GM20431 (cell line): ENCODE measurements around the gene DOHH.
"Not testable (repeated sequence)": the region's sequence is repeated elsewhere in the genome, so short reads cannot be mapped to it uniquely, and the experiment has no call there.

Source experiments
- in situ Hi-C: fragments of 300-500 bp; cut with MseI, MboI; formaldehyde crosslinking; loops from one replicate; pipeline ENCODE4 v1.15.0; 2020; ENCODE audit warnings: low sequenced_read_pairs; ENCODE audit not compliant: unreplicated experiment

Gene DOHH

GRCh38 chr19:3521104-3521445, 20.6 kb upstream of the DOHH start:
- in situ Hi-C loops = no loop called here

GRCh38 chr19:3520166-3521103, 20.0 kb upstream of the DOHH start:
- in situ Hi-C loops = no loop called here

- in situ Hi-C loops = no loop called here
Observed at GRCh38 chr19:3519126-3519525, 18.7 kb upstream of the DOHH start.

GRCh38 chr19:3518659-3519058, 18.2 kb upstream of the DOHH start:
- in situ Hi-C loops = no loop called here

- in situ Hi-C loops = no loop called here
Observed at GRCh38 chr19:3518255-3518654, 17.8 kb upstream of the DOHH start.

- in situ Hi-C loops = no loop called here
Observed at GRCh38 chr19:3517638-3518037, 17.2 kb upstream of the DOHH start.

GRCh38 chr19:3516675-3517207, 16.3 kb upstream of the DOHH start:
- in situ Hi-C loops = no loop called here

GRCh38 chr19:3515891-3516422, 15.5 kb upstream of the DOHH start:
- in situ Hi-C loops = no loop called here

- in situ Hi-C loops = no loop called here
Observed at GRCh38 chr19:3514930-3515329, 14.5 kb upstream of the DOHH start.

GRCh38 chr19:3513229-3514140, 13.0 kb upstream of the DOHH start:
- in situ Hi-C loops = no loop called here

GRCh38 chr19:3512562-3513228, 12.2 kb upstream of the DOHH start:
- in situ Hi-C loops = no loop called here

GRCh38 chr19:3511506-3512251, 11.2 kb upstream of the DOHH start:
- in situ Hi-C loops = no loop called here

- in situ Hi-C loops = no loop called here
Observed at GRCh38 chr19:3510727-3511126, 10.3 kb upstream of the DOHH start.

GRCh38 chr19:3509566-3509989, 9.1 kb upstream of the DOHH start:
- in situ Hi-C loops = no loop called here

GRCh38 chr19:3508771-3509535, 8.5 kb upstream of the DOHH start:
- in situ Hi-C loops = no loop called here

GRCh38 chr19:3508121-3508661, 7.7 kb upstream of the DOHH start:
- in situ Hi-C loops = not testable (repeated sequence)

- in situ Hi-C loops = no loop called here
Observed at GRCh38 chr19:3507371-3508120, 7.1 kb upstream of the DOHH start.
